Thymus (tissue), 11 donors: ENCODE measurements around the gene ZNF391. TPM values are rescaled to one million over a fixed set of nuclear protein-coding genes. Genes with fewer than 3 reads are reported as not detected.
"Not testable (repeated sequence)": the region's sequence is repeated elsewhere in the genome, so short reads cannot be mapped to it uniquely, and the experiment has no call there.

Experiments
- DNase-seq, 9 donors: peaks; one replicate each; pipeline ENCODE4 v3.0.0-alpha.2; 2013; ENCODE audit warnings: low spot score in 9 of 9, low read depth in 6 of 9, missing footprints in 1 of 9
- H3K27ac ChIP-seq, 2 donors: one replicate each; pipeline ENCODE4 v1.5.1; 2013; ENCODE audit warnings: control low read depth in 1 of 2, low read depth in 1 of 2, low read length in 1 of 2, mild to moderate bottlenecking in 1 of 2, moderate library complexity in 1 of 2
- H3K27me3 ChIP-seq, 2 donors: one replicate each; pipeline ENCODE4 v1.5.1; 2013; ENCODE audit warnings: low read length in 1 of 2; ENCODE audit not compliant: control insufficient read depth in 2 of 2, insufficient read depth in 1 of 2
- H3K36me3 ChIP-seq, 2 donors: one replicate each; pipeline ENCODE4 v1.5.1; 2013; ENCODE audit warnings: low read length in 1 of 2, mild to moderate bottlenecking in 1 of 2, moderate library complexity in 1 of 2; ENCODE audit not compliant: control insufficient read depth in 2 of 2, insufficient read depth in 2 of 2
- H3K4me1 ChIP-seq, 2 donors: one replicate each; pipeline ENCODE4 v1.5.1; 2013; ENCODE audit warnings: low read length in 2 of 2; ENCODE audit not compliant: control insufficient read depth in 2 of 2, insufficient read depth in 2 of 2
- H3K4me3 ChIP-seq, 2 donors: one replicate each; pipeline ENCODE4 v1.5.1; 2013; ENCODE audit warnings: low read length in 2 of 2, control low read depth in 1 of 2, mild to moderate bottlenecking in 1 of 2
- H3K9me3 ChIP-seq, 2 donors: one replicate each; pipeline ENCODE4 v1.5.1; 2013; ENCODE audit warnings: low read length in 1 of 2, mild to moderate bottlenecking in 1 of 2; ENCODE audit not compliant: control insufficient read depth in 2 of 2, insufficient read depth in 1 of 2
- WGBS: extraction: QIAGEN DNeasy Blood & Tissue Kit; methylation state at CpG from one replicate; pipeline ENCODE4 v1.1.7; 2013; 5-methylcytosine and 5-hydroxymethylcytosine counted together
- polyA plus RNA-seq: library from polyadenylated mRNA; stranded (reverse); fragments of 200-250 nt; gene quantifications from one replicate; pipeline ENCODE4 v1.2.3, GENCODE V29; 2013
- total RNA-seq: library from RNA; stranded (reverse); fragments of 120-200 nt; gene quantifications from one replicate; pipeline ENCODE4 v1.2.4, GENCODE V29; 2013
- donor health status: healthy.

The ZNF391 gene
- total and polyA plus RNA-seq, 2 donors, result 1.1 to 1.7 TPM

DNA sequence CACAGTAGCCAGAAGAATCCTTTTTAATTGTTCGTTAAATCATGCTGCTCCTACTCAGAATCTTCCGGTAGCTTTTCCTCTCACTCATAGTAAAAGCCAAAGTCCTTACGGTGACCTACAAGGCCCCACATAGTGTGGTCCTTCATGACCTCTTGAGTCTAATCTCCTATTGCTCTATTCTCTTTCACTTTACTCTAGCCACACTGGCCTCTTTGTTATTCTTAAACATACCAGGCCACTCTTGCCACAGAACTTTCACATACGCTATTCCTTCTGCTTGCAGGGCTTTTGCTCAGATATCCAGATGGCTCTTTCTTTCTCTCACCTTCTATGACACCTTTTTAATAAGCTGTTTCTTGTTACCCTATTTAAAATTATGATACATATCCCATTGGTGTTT, 25.7 kb downstream of the ZNF391 start:
- no peak overlapping the region for H3K27ac ChIP-seq
- H3K9me3 ChIP-seq, result peaks cover 0 to 4% of the 10 kb centered on the region in 2 donors
- DNase-seq, result no peak
- H3K27me3 ChIP-seq, result no peaks in the 10 kb centered on the region
- H3K4me3 ChIP-seq, result no peak overlapping the region
- no peaks in the 10 kb centered on the region for H3K4me1 ChIP-seq
- H3K36me3 ChIP-seq, result no peaks in the 10 kb centered on the region
- 95% methylated on average over 4 of the region's 4 CpGs for WGBS

DNA sequence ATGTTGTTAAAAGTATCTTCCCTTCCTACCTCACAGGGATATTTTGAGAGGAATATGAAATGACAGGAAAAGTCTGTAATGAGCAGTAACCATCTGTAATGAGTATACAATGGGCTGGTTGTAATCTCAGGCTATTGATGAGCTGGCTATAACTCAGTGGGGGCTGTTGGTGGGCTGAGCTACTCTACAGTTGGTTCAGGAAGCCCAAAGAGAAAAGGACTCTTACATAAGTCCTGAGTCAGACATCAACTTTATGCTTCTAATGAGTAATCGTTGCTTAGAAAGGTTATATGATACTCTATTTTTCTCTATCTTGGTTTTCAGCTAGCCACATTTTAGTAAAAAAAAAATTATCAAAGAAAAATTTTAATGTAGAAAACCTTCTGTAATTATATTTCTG, 26.4 kb downstream of the ZNF391 start:
- no peaks in the 10 kb centered on the region for H3K27me3 ChIP-seq
- 93% methylated on average over 1 of the region's 1 CpG for WGBS
- H3K27ac ChIP-seq, result no peak overlapping the region
- no peak overlapping the region for H3K4me3 ChIP-seq
- H3K36me3 ChIP-seq, result no peaks in the 10 kb centered on the region
- H3K4me1 ChIP-seq, result no peaks in the 10 kb centered on the region
- DNase-seq, result no peak
- H3K9me3 ChIP-seq, result peaks cover 0 to 4% of the 10 kb centered on the region in 2 donors

DNA sequence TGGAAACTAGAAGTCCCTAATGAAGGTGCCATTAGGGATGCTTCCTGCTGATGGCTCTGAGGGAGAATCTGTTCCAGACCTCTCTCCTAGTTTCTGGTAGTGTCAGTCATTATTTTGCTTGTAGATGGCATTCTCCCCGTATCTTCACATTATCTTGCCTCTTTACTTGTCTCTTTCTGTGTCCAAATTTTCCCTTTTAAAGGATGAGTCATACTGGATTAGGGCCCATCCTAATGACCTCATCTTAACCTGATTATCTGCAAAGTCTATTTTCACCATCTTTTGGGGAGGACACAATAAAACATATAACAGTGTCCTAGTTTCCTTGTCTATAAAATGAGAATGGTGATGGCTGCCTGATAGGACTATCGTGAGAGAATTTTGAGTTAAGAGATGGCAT, 27.3 kb downstream of the ZNF391 start:
- WGBS, result 93% methylated on average over 2 of the region's 2 CpGs

DNA sequence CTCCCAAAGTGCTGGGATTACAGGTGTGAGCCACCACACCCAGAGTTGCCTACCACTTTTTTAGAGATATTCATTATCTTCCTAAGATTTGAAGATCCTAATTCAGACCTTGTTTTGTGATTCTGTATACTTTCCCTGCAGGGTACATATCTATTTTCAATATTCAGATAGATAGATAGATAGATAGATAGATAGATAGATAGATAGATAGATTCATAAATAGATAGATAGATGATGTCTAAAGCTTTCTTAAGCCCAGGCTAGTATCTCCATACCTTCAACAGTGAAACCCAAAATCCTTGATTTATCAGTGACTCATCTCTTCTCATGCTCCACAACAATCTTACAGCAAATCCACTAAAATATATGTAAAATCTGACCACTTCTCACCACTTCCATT, 30.8 kb downstream of the ZNF391 start:
- no peak overlapping the region for H3K4me3 ChIP-seq
- H3K36me3 ChIP-seq, result no peaks in the 10 kb centered on the region
- no peak for DNase-seq
- peaks cover 0 to 4% of the 10 kb centered on the region in 2 donors for H3K9me3 ChIP-seq
- no peaks in the 10 kb centered on the region for H3K27me3 ChIP-seq
- no peak overlapping the region for H3K27ac ChIP-seq
- no peaks in the 10 kb centered on the region for H3K4me1 ChIP-seq

More for the DNA sequence above, 27.3 kb downstream of the ZNF391 start:
- no peaks in the 10 kb centered on the region for H3K4me1 ChIP-seq
- no peak for DNase-seq
- H3K27me3 ChIP-seq, result no peaks in the 10 kb centered on the region
- H3K4me3 ChIP-seq, result no peak overlapping the region
- H3K27ac ChIP-seq, result no peak overlapping the region
- H3K9me3 ChIP-seq, result peaks cover 0 to 4% of the 10 kb centered on the region in 2 donors
- no peaks in the 10 kb centered on the region for H3K36me3 ChIP-seq

DNA sequence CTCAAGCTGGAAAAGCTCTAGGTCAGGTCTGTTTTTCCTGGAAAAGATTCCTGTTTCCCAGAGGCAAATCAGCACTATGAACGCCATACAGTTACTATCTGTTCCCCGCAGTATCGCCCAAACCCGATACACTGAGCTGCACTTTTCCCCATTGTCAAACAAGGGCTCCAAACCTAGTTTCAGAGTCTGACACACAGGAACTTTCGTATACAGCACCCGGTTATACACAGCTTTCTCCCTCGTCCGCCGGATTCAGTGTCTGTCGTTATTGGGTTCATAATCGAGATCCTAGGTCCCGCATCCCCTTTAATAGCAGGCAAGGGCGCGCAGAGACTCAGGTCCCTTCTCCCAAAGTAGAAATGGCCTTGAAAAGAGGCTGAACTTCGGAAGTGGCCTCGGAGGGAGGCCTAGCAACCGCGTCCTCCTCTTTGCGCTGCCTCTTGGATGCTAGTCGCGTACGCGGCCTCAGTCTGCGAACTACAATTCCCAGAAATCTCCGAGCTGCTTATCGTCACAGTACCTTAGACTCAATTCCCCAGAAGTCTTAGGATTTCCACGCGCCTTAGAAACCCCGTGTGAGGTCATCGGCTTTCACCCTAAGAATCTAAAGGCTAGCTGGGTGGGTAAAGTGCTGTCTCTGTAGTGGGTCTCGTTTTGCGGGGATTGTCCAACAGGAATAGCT, 34.2 kb downstream of the ZNF391 start:
- H3K4me1 ChIP-seq, result no peaks in the 10 kb centered on the region
- no peaks in the 10 kb centered on the region for H3K27me3 ChIP-seq
- H3K4me3 ChIP-seq, result no peak overlapping the region
- DNase-seq, result no peak
- H3K27ac ChIP-seq, result no peak overlapping the region
- 69% methylated on average over 32 of the region's 32 CpGs for WGBS
- H3K36me3 ChIP-seq, result no peaks in the 10 kb centered on the region
- peaks cover 0 to 6% of the 10 kb centered on the region in 2 donors for H3K9me3 ChIP-seq

DNA sequence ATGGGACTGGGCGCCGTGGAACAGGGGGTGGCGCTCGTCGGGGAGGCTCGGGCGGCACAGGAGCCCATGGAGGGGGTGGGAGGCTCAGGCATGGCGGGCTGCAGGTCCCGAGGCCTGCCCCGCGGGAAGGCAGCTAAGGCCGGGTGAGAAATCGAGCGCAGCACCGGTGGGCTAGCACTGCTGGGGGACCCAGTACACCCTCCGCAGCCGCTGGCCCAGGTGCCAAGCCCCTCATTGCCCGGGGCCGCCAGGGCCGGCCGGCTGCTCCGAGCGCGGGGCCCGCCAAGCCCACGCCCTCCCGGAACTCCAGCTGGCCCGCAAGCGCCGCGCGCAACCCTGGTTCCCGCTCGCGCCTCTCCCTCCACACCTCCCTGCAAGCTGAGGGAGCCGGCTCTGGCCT, 36.3 kb downstream of the ZNF391 start:
- H3K4me1 ChIP-seq, H3K27ac ChIP-seq, H3K27me3 ChIP-seq, DNase-seq, H3K36me3 ChIP-seq, H3K4me3 ChIP-seq, H3K9me3 ChIP-seq: not testable (repeated sequence)
- WGBS, result 86% methylated on average over 36 of the region's 36 CpGs

DNA sequence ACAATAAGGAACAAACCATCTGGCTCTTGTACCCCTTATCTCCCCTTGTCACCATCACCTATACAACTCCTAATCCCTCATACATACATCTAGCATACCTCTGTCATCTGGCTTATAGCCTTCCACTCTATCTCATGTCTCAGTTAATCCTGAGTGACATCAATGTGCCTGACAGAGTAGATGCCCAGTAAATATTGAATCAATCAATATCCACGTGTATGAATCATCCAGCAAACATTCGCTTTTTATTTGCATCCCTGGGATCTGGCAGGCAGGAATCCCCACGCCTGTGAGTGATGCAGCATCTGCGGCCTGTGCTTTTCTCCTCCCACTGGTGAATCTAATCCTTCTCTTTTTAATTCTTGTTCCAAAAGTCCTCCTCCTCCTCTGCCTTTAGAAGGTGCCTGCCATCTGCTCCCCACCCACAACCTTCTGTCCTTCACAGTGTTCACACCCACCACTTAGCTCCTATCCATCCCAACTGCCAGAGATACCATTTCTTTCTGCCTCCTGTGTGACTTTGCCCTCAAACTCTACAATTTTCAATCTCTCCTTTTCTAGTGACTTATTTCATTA, 37.6 kb downstream of the ZNF391 start:
- Histone ChIP-seq H3K4me3 (no peak overlapping the region), H3K27me3 (no peaks in the 10 kb centered on the region), H3K36me3 (no peaks in the 10 kb centered on the region), H3K27ac (no peak overlapping the region), H3K4me1 (no peaks in the 10 kb centered on the region), H3K9me3 (peaks cover 0 to 6% of the 10 kb centered on the region in 2 donors)
- WGBS, result 86% methylated on average over 4 of the region's 4 CpGs
- DNase-seq, result no peak

DNA sequence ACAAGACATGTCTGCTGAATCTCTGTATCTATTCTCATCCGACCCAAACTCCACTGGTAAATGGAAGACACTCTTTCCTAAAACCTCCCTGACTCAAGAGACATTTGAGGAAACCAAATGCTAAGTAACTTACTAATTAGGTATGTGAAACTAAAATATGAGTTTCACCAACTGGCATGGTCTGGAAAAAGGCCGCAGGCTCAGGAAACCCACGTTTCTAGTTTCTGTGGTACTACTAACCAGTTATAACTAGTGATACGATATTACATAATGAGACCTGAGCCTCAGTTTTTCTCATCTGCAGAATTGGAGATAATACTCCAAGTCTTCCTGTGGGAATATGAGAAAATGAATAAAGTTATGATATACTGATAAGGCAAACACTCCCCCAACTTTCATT, 39.9 kb downstream of the ZNF391 start:
- Histone ChIP-seq H3K27me3 (no peaks in the 10 kb centered on the region), H3K27ac (no peak overlapping the region), H3K36me3 (no peaks in the 10 kb centered on the region), H3K9me3 (peaks cover 0 to 2% of the 10 kb centered on the region in 2 donors), H3K4me1 (no peaks in the 10 kb centered on the region), H3K4me3 (no peak overlapping the region)
- WGBS, result 92% methylated on average over 4 of the region's 4 CpGs
- no peak for DNase-seq

DNA sequence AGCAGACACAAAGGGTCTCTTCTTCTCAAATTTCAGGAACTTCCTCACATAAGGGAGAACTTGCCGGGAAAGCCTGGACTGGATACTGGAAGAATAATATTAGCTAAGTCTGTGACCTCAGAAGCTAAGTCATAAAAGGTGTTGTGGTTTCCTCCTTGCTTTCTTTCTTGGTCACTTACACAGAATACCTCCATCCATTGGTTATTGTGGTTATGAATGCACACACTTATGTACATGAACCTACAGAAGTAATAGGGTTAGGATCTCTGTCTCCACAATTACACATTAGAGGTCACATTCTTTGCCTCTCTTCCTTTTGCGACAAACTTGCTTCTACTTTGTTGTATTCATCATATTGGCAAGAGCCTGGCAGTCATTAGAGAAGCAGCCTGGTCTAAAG, 40.4 kb downstream of the ZNF391 start:
- no peak overlapping the region for H3K4me3 ChIP-seq
- no peaks in the 10 kb centered on the region for H3K4me1 ChIP-seq
- no peak for DNase-seq
- H3K27ac ChIP-seq, result no peak overlapping the region
- H3K27me3 ChIP-seq, result no peaks in the 10 kb centered on the region
- H3K36me3 ChIP-seq, result no peaks in the 10 kb centered on the region
- H3K9me3 ChIP-seq, result peaks cover 0 to 2% of the 10 kb centered on the region in 2 donors
- WGBS, result 92% methylated on average over 2 of the region's 2 CpGs
